PC-3 (cell line): Measurements from ENCODE around the gene ASPSCR1. TPM values are rescaled to one million over a fixed set of nuclear protein-coding genes. Genes with fewer than 3 reads are reported as not detected.
A peak's percentile ranks its signal among the peaks of the same experiment; 100 is the strongest.

Experiments
- ATAC-seq: fragments of 200-7000 bp; cut with Tn5 transposase; 2 replicates; pipeline ENCODE4 v1.9.1; 2020; ENCODE audit warnings: mild to moderate bottlenecking, moderate library complexity
- BruUV-seq: library from RNA; stranded (reverse); fragments of 400-500 nt; replicated peaks from 2 replicates; lab custom pipeline; 2021; lab: Mats Ljungman, UMichigan
- CTCF ChIA-PET: fragments of 300-600 bp; sonication (Branson Sonifier 250); formaldehyde crosslinking; loops from one replicate; lab custom pipeline; 2022; ENCODE audit warnings: antibody characterized with exemption; lab: Charles Lee
- POLR2A ChIA-PET: fragments of 300-600 bp; sonication (Branson Sonifier 250); formaldehyde crosslinking; loops from one replicate; lab custom pipeline; 2022; ENCODE audit warnings: antibody characterized with exemption; ENCODE audit not compliant: unreplicated experiment; lab: Charles Lee
- DNase-seq: peaks from one replicate; pipeline ENCODE4 v3.0.0-alpha.2; 2015
- H2AFZ ChIP-seq: fragments of 300-600 bp; sonication (generic); 2 replicates; pipeline ENCODE4 v1.6.0; 2016; ENCODE audit warnings: antibody characterized with exemption, low read length
- H3F3A ChIP-seq: fragments of 300-600 bp; sonication (generic); one replicate; pipeline ENCODE4 v1.6.0; 2017; ENCODE audit warnings: antibody characterized with exemption, low read length, control low read depth, mild to moderate bottlenecking; ENCODE audit not compliant: unreplicated experiment
- H3K27ac ChIP-seq: fragments of 300-600 bp; sonication (generic); 2 replicates; pipeline ENCODE4 v1.5.1; 2016; ENCODE audit warnings: mild to moderate bottlenecking, low read length
- H3K27me3 ChIP-seq: fragments of 300-600 bp; sonication (generic); 2 replicates; pipeline ENCODE4 v1.6.1; 2016; ENCODE audit warnings: low read length, mixed read lengths
- H3K36me3 ChIP-seq: fragments of 300-600 bp; sonication (generic); 2 replicates; pipeline ENCODE4 v1.6.1; 2016; ENCODE audit warnings: low read depth, mixed run types, low read length, mixed read lengths
- H3K4me1 ChIP-seq: fragments of 300-600 bp; sonication (generic); 2 replicates; pipeline ENCODE4 v1.5.1; 2016; ENCODE audit warnings: low read length; ENCODE audit not compliant: insufficient read depth
- H3K4me2 ChIP-seq: fragments of 300-600 bp; sonication (generic); 2 replicates; pipeline ENCODE4 v1.6.0; 2016; ENCODE audit warnings: low read length
- H3K4me3 ChIP-seq: fragments of 300-600 bp; sonication (generic); 2 replicates; pipeline ENCODE4 v1.5.1; 2016; ENCODE audit warnings: mild to moderate bottlenecking, low read length, mixed read lengths
- H3K79me2 ChIP-seq: fragments of 300-600 bp; sonication (generic); 2 replicates; pipeline ENCODE4 v1.6.1; 2017; ENCODE audit warnings: low read length, mixed read lengths
- H3K9ac ChIP-seq: fragments of 300-600 bp; sonication (generic); 2 replicates; pipeline ENCODE4 v1.6.0; 2016; ENCODE audit warnings: mild to moderate bottlenecking, low read length
- H3K9me2 ChIP-seq: fragments of 300-600 bp; sonication (generic); replicated peaks from 2 replicates; pipeline ENCODE4 v1.6.1; 2016; ENCODE audit warnings: mixed run types, low read length, mixed read lengths
- H3K9me3 ChIP-seq: fragments of 300-600 bp; sonication (generic); 2 replicates; pipeline ENCODE4 v1.6.1; 2016; ENCODE audit warnings: low read length, mixed read lengths
- H4K20me1 ChIP-seq: fragments of 300-600 bp; sonication (generic); 2 replicates; pipeline ENCODE4 v1.6.1; 2016; ENCODE audit warnings: low read length, mixed read lengths
- CTCF ChIP-seq: fragments of 300-600 bp; sonication (generic); conservative IDR thresholded peaks from 2 replicates; pipeline ENCODE4 v1.5.1; 2017; ENCODE audit warnings: antibody characterized with exemption, low read depth, mild to moderate bottlenecking, low read length
- EZH2 ChIP-seq: fragments of 300-600 bp; sonication (generic); IDR thresholded peaks from one replicate; pipeline ENCODE4 v1.6.1; 2017; ENCODE audit warnings: antibody characterized with exemption, mild to moderate bottlenecking, low read length; ENCODE audit not compliant: unreplicated experiment
- EZH2phosphoT487 ChIP-seq: fragments of 300-600 bp; sonication (generic); IDR thresholded peaks from 2 replicates; pipeline ENCODE4 v1.6.1; 2018; ENCODE audit warnings: mild to moderate bottlenecking, antibody characterized with exemption, low read length, borderline replicate concordance
- intact Hi-C: fragments of 100-400 bp; cut with micrococcal nuclease; formaldehyde crosslinking; loops from 2 replicates; pipeline ENCODE4 v1.9.0; 2023
- total RNA-seq: library from RNA; depleted of rRNA; stranded (reverse); fragments of >200 nt; gene quantifications from 2 replicates; pipeline ENCODE4 v1.2.3, GENCODE V29; 2014

Gene ASPSCR1
- total RNA-seq, 1 experiment from 2014 or later: 31.5 TPM

GRCh38 chr17:81990836-81991683, 13.6 kb downstream of the ASPSCR1 start:
- DNase-seq (no peak), ATAC-seq (no peak)
- Histone ChIP-seq H4K20me1 (no peaks in the 10 kb centered on the region), H3K4me1 (peaks cover 16% of the 10 kb centered on the region), H3K4me3 (no peak overlapping the region), H3K27ac (no peak overlapping the region), H3F3A (no peaks in the 10 kb centered on the region), H3K36me3 (no peaks in the 10 kb centered on the region), H2AFZ (no peak overlapping the region), H3K9me3 (no peaks in the 10 kb centered on the region), H3K9me2 (no peaks in the 10 kb centered on the region), H3K4me2 (peak overlapping the region; percentile 66; the same call in 1 of the 2 replicates), H3K27me3 (no peaks in the 10 kb centered on the region), H3K79me2 (no peaks in the 10 kb centered on the region), H3K9ac (no peak overlapping the region)
- no TSS peak for BruUV-seq
- CTCF ChIA-PET: interaction anchor here (1.3 kb wide), 1 partner anchor 31 kb away, joined by 6 read pairs; the partner anchor contains the start of gene CENPX
- TF ChIP-seq CTCF (no peak), EZH2 (no peak), EZH2phosphoT487 (no peak)
- intact Hi-C loops: no loop called here
- POLR2A ChIA-PET: interaction anchor here (0.6 kb wide), 2 partner anchors 125 to 302 kb away, joined by 4 to 5 read pairs; no protein-coding TSS in a partner anchor

DNA sequence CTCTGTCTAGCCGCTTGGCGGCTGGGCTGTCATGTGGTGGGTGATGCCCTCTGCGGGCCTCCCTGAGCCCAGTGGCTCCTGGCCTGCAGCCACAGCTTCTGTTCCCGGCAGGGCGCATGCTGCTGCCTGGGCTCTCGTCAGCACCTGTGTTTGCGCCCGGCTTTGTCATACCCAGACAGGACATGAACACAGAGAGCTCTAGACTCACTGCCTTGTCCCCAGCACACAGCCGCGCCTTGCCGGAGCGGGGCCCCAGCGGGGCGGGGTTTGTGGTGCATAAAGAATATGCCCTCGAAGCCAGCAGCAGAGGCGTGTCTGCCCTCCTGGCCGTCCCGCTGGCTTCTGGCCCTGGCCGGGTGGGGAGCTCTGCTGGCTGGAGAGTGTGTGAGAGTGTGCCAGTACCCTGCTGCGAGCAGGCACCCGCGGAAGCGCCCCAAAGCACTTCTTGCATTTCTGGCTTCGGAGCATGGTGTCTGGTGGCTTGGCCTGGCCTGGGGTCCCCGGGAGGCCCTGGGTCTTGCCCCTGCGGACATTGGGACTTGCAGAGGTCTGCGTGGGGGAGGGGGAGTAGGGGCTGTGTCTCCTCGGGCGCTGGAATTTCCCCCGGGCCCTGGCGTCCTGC, 14.4 kb downstream of the ASPSCR1 start:
- BruUV-seq: no TSS peak
- DNase-seq (peak; percentile 86), ATAC-seq (peak; percentile 97)
- Histone ChIP-seq H3F3A (no peaks in the 10 kb centered on the region), H3K4me3 (peak overlapping the region; percentile 9; the same call in 1 of the 2 replicates), H2AFZ (peak overlapping the region; percentile 2; the same call in 1 of the 2 replicates), H4K20me1 (no peaks in the 10 kb centered on the region), H3K4me1 (peaks cover 16% of the 10 kb centered on the region), H3K9ac (no peak overlapping the region), H3K9me3 (no peaks in the 10 kb centered on the region), H3K36me3 (no peaks in the 10 kb centered on the region), H3K9me2 (no peaks in the 10 kb centered on the region), H3K27me3 (no peaks in the 10 kb centered on the region), H3K79me2 (no peaks in the 10 kb centered on the region), H3K4me2 (peak overlapping the region; percentile 66), H3K27ac (peak overlapping the region; percentile 14; the same call in 1 of the 2 replicates)
- no peak for TF ChIP-seq CTCF
- peak; percentile 47; the same call in 1 of the 2 replicates for TF ChIP-seq EZH2phosphoT487
- intact Hi-C loops: no loop called here
- ChIA-PET CTCF (interaction anchor here (0.7 to 1.3 kb wide), 2 partner anchors 31 to 32 kb away, joined by 3 to 6 read pairs; partner anchors contain the start of gene CENPX), POLR2A (interaction anchor here (0.6 kb wide), 2 partner anchors 117 to 301 kb away, joined by 5 to 8 read pairs; no protein-coding TSS in a partner anchor)
